Skeletal muscle tissue (tissue), 4 donors: ENCODE data around the gene RBM23. TPM values are rescaled to one million over a fixed set of nuclear protein-coding genes. Genes with fewer than 3 reads are reported as not detected.
"Not testable (repeated sequence)": the region's sequence is repeated elsewhere in the genome, so short reads cannot be mapped to it uniquely, and the experiment has no call there.

Experiments used
- H3K27ac ChIP-seq: one replicate; pipeline ENCODE4 v1.7.0; 2013; ENCODE audit warnings: mild to moderate bottlenecking, low read depth, low read length, inconsistent platforms
- H3K27me3 ChIP-seq, 3 donors: one replicate each; pipeline ENCODE4 v1.7.0; 2013; ENCODE audit warnings: low read length in 3 of 3; ENCODE audit not compliant: control insufficient read depth in 3 of 3, insufficient read depth in 3 of 3
- H3K36me3 ChIP-seq, 3 donors: one replicate each; pipeline ENCODE4 v1.7.0; 2013; ENCODE audit warnings: low read length in 3 of 3; ENCODE audit not compliant: control insufficient read depth in 3 of 3, insufficient read depth in 3 of 3
- H3K4me1 ChIP-seq, 3 donors: one replicate each; pipeline ENCODE4 v1.7.0; 2013; ENCODE audit warnings: low read length in 3 of 3, mild to moderate bottlenecking in 3 of 3; ENCODE audit not compliant: control insufficient read depth in 3 of 3, insufficient read depth in 3 of 3
- H3K4me3 ChIP-seq, 3 donors: one replicate each; pipeline ENCODE4 v1.7.0; 2013; ENCODE audit warnings: low read length in 3 of 3
- H3K9ac ChIP-seq, 3 donors: one replicate each; pipeline ENCODE4 v1.7.0; 2013; ENCODE audit warnings: low read length in 3 of 3, mild to moderate bottlenecking in 3 of 3, moderate library complexity in 2 of 3, low read depth in 1 of 3
- H3K9me3 ChIP-seq, 3 donors: one replicate each; pipeline ENCODE4 v1.7.0; 2013; ENCODE audit warnings: low read length in 3 of 3; ENCODE audit not compliant: control insufficient read depth in 3 of 3
- total RNA-seq: library from RNA; depleted of rRNA; stranded (reverse); fragments of >200 nt; gene quantifications from one replicate; pipeline ENCODE4 v1.2.3, GENCODE V29; 2014
- donor health status: Osteomylitis.

RBM23 gene
- total RNA-seq, 1 donor from 2014 or later: 66.8 TPM

- Histone ChIP-seq H3K36me3 (peaks cover 25 to 28% (median 27%) of the 10 kb centered on the region in 3 donors), H3K9me3 (no peaks in the 10 kb centered on the region), H3K4me3 (peak within 1 kb of the TSS; percentile 85 to 93 (median 85)), H3K27me3 (no peaks in the 10 kb centered on the region), H3K9ac (peak within 1 kb of the TSS; percentile 89 to 97 (median 94)), H3K27ac (peak within 1 kb of the TSS; percentile 94), H3K4me1 (peaks cover 13 to 18% (median 15%) of the 10 kb centered on the region in 3 donors)
Measured at GRCh38 chr14:22871224-22872032, 47.5 kb downstream of the RBM23 start, which contains the start of gene LRP10. Gene LRP10, plus strand, starts transcription at chr14:22871740. Its CDS starts 564 bp downstream, at chr14:22872304.

DNA sequence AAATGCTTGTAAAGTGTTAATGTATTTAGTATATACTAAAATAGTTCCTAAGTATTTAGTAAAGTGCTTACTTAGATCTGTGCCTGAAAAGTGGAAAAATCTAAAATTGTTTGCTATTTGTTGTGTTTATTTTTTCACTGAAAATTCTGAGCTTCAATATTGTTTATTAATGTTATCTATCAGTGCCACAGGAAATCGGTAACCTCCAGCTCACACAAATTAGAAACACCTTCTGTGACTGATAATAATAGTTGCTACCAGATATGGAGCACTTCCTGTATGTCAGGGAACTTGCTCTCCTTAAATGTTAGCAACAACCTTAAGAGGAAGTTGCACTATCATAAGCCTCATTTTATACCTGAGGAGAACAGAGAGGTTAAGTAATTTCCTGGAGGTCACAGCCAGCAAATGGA, 48.1 kb downstream of the RBM23 start:
- H3K4me1 ChIP-seq: peaks cover 13 to 18% (median 15%) of the 10 kb centered on the region in 3 donors
- peak overlapping the region; percentile 89 to 97 (median 94) for H3K9ac ChIP-seq
- H3K9me3 ChIP-seq: no peaks in the 10 kb centered on the region
- H3K27ac ChIP-seq: peak overlapping the region; percentile 94
- H3K36me3 ChIP-seq: peaks cover 19 to 22% (median 21%) of the 10 kb centered on the region in 3 donors
- H3K27me3 ChIP-seq: no peaks in the 10 kb centered on the region
- H3K4me3 ChIP-seq: peak overlapping the region; percentile 85 to 93 (median 85)

- no peaks in the 10 kb centered on the region for H3K9me3 ChIP-seq
- no peak overlapping the region for H3K9ac ChIP-seq
- no peak overlapping the region for H3K4me3 ChIP-seq
- H3K27ac ChIP-seq: no peak overlapping the region
- H3K36me3 ChIP-seq: no peaks in the 10 kb centered on the region
- H3K27me3 ChIP-seq: no peaks in the 10 kb centered on the region
- peaks cover 6 to 9% (median 8%) of the 10 kb centered on the region in 3 donors for H3K4me1 ChIP-seq
Measured at GRCh38 chr14:22866874-22867273, 52.1 kb downstream of the RBM23 start.

- Histone ChIP-seq H3K4me1 (peaks cover 4 to 7% (median 5%) of the 10 kb centered on the region in 3 donors), H3K4me3 (no peak overlapping the region), H3K27me3 (no peaks in the 10 kb centered on the region), H3K36me3 (no peaks in the 10 kb centered on the region), H3K9me3 (no peaks in the 10 kb centered on the region), H3K9ac (no peak overlapping the region), H3K27ac (no peak overlapping the region)
Measured at GRCh38 chr14:22865424-22866405, 53.2 kb downstream of the RBM23 start.

DNA sequence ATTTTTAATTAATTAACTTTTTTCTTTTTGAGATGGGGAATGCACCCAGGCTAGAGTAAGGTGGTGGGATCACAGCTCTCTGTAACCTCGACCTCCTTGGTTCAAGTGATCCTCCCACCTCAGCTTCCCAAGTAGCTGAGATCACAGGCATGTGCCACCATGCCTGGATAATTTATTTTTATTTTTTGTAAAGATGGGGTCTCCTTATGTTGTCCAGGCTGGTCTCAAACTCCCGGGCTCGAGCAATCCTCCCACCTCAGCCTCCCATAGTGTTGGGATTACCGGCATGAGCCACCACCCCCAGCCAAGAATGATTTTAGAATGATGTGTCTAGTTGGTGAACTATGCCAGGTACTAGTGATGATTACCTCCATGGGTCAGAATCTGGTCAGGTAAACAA, 54.0 kb downstream of the RBM23 start:
- H3K36me3 ChIP-seq: no peaks in the 10 kb centered on the region
- H3K9me3 ChIP-seq: no peaks in the 10 kb centered on the region
- no peak overlapping the region for H3K9ac ChIP-seq
- no peak overlapping the region for H3K27ac ChIP-seq
- H3K4me1 ChIP-seq: no peaks in the 10 kb centered on the region
- H3K4me3 ChIP-seq: no peak overlapping the region
- H3K27me3 ChIP-seq: no peaks in the 10 kb centered on the region

DNA sequence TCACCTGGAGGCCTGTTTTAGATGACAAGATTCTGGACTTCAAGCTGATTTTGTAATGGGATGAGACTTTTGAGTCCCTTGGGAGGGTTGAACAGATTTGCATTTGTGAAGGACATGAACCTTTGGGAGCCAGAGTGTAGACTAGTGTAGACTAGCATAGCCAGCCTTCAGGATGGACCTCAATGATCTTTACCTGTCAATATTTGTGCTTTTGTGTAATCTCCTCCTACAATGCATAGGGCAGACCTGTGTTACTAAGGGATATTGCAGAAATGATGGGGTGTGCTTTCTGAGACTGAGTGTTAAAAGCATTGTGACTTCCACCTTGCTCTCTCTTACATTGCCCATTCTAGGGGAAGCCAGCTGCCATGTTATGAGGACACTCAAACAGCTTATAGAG, 57.3 kb downstream of the RBM23 start:
- Histone ChIP-seq H3K9ac (no peak overlapping the region), H3K27me3 (no peaks in the 10 kb centered on the region), H3K4me3 (no peak overlapping the region), H3K27ac (no peak overlapping the region), H3K4me1 (no peaks in the 10 kb centered on the region), H3K36me3 (no peaks in the 10 kb centered on the region), H3K9me3 (no peaks in the 10 kb centered on the region)

GRCh38 chr14:22860377-22860776, 58.6 kb downstream of the RBM23 start:
- not testable (repeated sequence) for H3K9me3 ChIP-seq, H3K4me3 ChIP-seq, H3K27me3 ChIP-seq, H3K4me1 ChIP-seq, H3K27ac ChIP-seq, H3K36me3 ChIP-seq, H3K9ac ChIP-seq

DNA sequence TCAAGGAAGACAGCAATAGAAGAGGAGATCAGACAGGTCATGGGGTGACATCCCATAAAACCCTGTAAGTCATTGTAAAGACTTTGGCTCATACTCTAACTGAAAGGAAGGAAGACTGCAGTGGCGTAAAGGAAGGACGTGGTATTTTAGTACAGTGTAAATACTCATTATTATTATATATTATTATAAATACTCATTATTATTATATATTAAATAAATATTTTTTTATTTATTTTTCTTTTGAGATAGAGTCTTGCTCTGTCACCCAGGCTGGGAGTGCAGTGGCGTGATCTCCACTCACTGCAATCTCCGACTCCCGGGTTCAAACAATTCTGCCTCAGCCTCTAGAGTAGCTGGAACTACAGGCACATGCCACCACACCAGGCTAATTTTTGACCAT, 62.5 kb downstream of the RBM23 start:
- Histone ChIP-seq H3K36me3 (no peaks in the 10 kb centered on the region), H3K4me3 (no peak overlapping the region), H3K9ac (no peak overlapping the region), H3K9me3 (no peaks in the 10 kb centered on the region), H3K27ac (no peak overlapping the region), H3K4me1 (peaks cover 11 to 16% (median 11%) of the 10 kb centered on the region in 3 donors), H3K27me3 (no peaks in the 10 kb centered on the region)

- Histone ChIP-seq H3K9ac (no peak overlapping the region), H3K4me1 (peaks cover 21 to 28% (median 23%) of the 10 kb centered on the region in 3 donors), H3K27ac (no peak overlapping the region), H3K9me3 (no peaks in the 10 kb centered on the region), H3K4me3 (no peak overlapping the region), H3K27me3 (no peaks in the 10 kb centered on the region), H3K36me3 (no peaks in the 10 kb centered on the region)
Measured at GRCh38 chr14:22854963-22855724, 63.8 kb downstream of the RBM23 start.
